H1 (cell line): Measurements from ENCODE around the gene MSANTD2. TPM values are rescaled to one million over a fixed set of nuclear protein-coding genes. Genes with fewer than 3 reads are reported as not detected.
A peak's percentile ranks its signal among the peaks of the same experiment; 100 is the strongest.

Source experiments
- CTCF ChIA-PET: fragments of 300-600 bp; sonication (Branson Sonifier 250); formaldehyde crosslinking; loops from one replicate; lab custom pipeline; 2021; ENCODE audit not compliant: partially characterized antibody; lab: Charles Lee
- POLR2A ChIA-PET: fragments of 300-600 bp; sonication (Branson Sonifier 250); formaldehyde crosslinking; loops from one replicate; lab custom pipeline; 2021; ENCODE audit warnings: inconsistent platforms; ENCODE audit not compliant: partially characterized antibody; lab: Charles Lee
- DNase-seq, 2 experiments: peaks; one replicate each; pipeline versions ENCODE4 v3.0.0 to v3.0.0-alpha.2; 2010 to 2022; ENCODE audit warnings: low spot score in 2 of 2, low read depth in 1 of 2, mixed read lengths in 1 of 2
- FAIRE-seq: peaks from 2 replicates; lab custom pipeline; 2011; peaks lifted over from hg19 to GRCh38; lab: Jason Lieb, UNC
- H2AFZ ChIP-seq: 2 replicates; pipeline ENCODE4 v1.8.1; 2012; ENCODE audit warnings: low read length, inconsistent platforms
- H2AK5ac ChIP-seq: 2 replicates; pipeline ENCODE4 v1.6.1; 2013; ENCODE audit warnings: low read depth, low read length
- H2BK120ac ChIP-seq: replicated peaks from 2 replicates; pipeline ENCODE3; 2013; ENCODE audit warnings: low read depth, low read length, inconsistent platforms
- H2BK12ac ChIP-seq: 2 replicates; pipeline ENCODE4 v1.6.1; 2013; ENCODE audit warnings: low read depth, low read length
- H2BK15ac ChIP-seq: 2 replicates; pipeline ENCODE4 v1.6.1; 2013; ENCODE audit warnings: low read length
- H2BK20ac ChIP-seq: 2 replicates; pipeline ENCODE4 v1.6.1; 2013; ENCODE audit warnings: low read length
- H2BK5ac ChIP-seq: 2 replicates; pipeline ENCODE4 v1.6.1; 2013; ENCODE audit warnings: low read depth, low read length
- H3K14ac ChIP-seq: 2 replicates; pipeline ENCODE4 v1.6.1; 2013; ENCODE audit warnings: inconsistent platforms; ENCODE audit not compliant: insufficient read length
- H3K18ac ChIP-seq: 2 replicates; pipeline ENCODE4 v1.6.1; 2013; ENCODE audit warnings: low read length; ENCODE audit errors: extremely low read depth
- H3K23ac ChIP-seq: 2 replicates; pipeline ENCODE4 v1.6.1; 2013; ENCODE audit warnings: inconsistent platforms; ENCODE audit not compliant: insufficient read length
- H3K23me2 ChIP-seq: 2 replicates; pipeline ENCODE4 v1.6.1; 2013; ENCODE audit warnings: low read depth, low read length
- H3K27ac ChIP-seq: 2 replicates; pipeline ENCODE4 v1.6.1; 2011; ENCODE audit warnings: low read depth, low read length, inconsistent platforms
- H3K27me3 ChIP-seq, 4 experiments: replicated peaks in 1 of 4; 1 replicate in 1 of 4; 2 replicates in 3 of 4; pipeline versions ENCODE4 v1.6.1 to v1.8.1; 2011 to 2013; ENCODE audit warnings: low read length in 3 of 4, mild to moderate bottlenecking in 3 of 4, inconsistent platforms in 2 of 4, mixed read lengths in 2 of 4, moderate library complexity in 1 of 4; ENCODE audit not compliant: control insufficient read depth in 3 of 4, insufficient read depth in 3 of 4; ENCODE audit errors: extremely low read depth in 1 of 4
- H3K36me3 ChIP-seq, 4 experiments: 2 replicates each; pipeline versions ENCODE4 v1.6.1 to v1.8.1; 2011 to 2013; ENCODE audit warnings: mild to moderate bottlenecking in 4 of 4, low read length in 3 of 4, moderate library complexity in 2 of 4, control low read depth in 1 of 4, inconsistent platforms in 1 of 4; ENCODE audit not compliant: insufficient read depth in 4 of 4, control insufficient read depth in 2 of 4
- H3K4ac ChIP-seq: replicated peaks from 2 replicates; pipeline ENCODE3; 2013; ENCODE audit warnings: low read length, low read depth, mixed read lengths, inconsistent platforms; ENCODE audit not compliant: insufficient read length
- H3K4me1 ChIP-seq, 4 experiments: replicated peaks in 1 of 4; 1 replicate in 1 of 4; 2 replicates in 3 of 4; pipeline versions ENCODE4 v1.6.1 to v1.8.1; 2011 to 2013; ENCODE audit warnings: low read length in 3 of 4, inconsistent platforms in 2 of 4, mixed read lengths in 1 of 4; ENCODE audit not compliant: insufficient read depth in 4 of 4, control insufficient read depth in 3 of 4
- H3K4me2 ChIP-seq, 2 experiments: 2 replicates each; pipeline versions ENCODE4 v1.6.1 to v1.8.1; 2011 to 2013; ENCODE audit warnings: low read depth in 2 of 2, low read length in 2 of 2, control low read depth in 1 of 2, inconsistent platforms in 1 of 2, mild to moderate bottlenecking in 1 of 2; ENCODE audit not compliant: insufficient read depth in 1 of 2
- H3K4me3 ChIP-seq, 4 experiments: fragments of 200-600, 300-600 bp in 1 of 4; sonication (generic), shearing (Covaris generic), sonication (Bioruptor Twin) in 1 of 4; 2 replicates each; pipeline versions ENCODE4 v1.5.1 to v1.8.1; 2011 to 2016; ENCODE audit warnings: low read length in 4 of 4, low read depth in 3 of 4, control low read depth in 2 of 4, inconsistent platforms in 2 of 4, mild to moderate bottlenecking in 2 of 4, mixed read lengths in 1 of 4, moderate library complexity in 1 of 4; ENCODE audit not compliant: insufficient read depth in 2 of 4; ENCODE audit errors: extremely low read depth in 1 of 4
- H3K56ac ChIP-seq: replicated peaks from 2 replicates; pipeline ENCODE3; 2013; ENCODE audit warnings: low read depth, mild to moderate bottlenecking, mixed read lengths, low read length, inconsistent platforms; ENCODE audit not compliant: insufficient read length
- H3K79me1 ChIP-seq: 2 replicates; pipeline ENCODE4 v1.6.1; 2013; ENCODE audit warnings: low read depth, low read length, control low read depth
- H3K79me2 ChIP-seq, 2 experiments: 2 replicates each; pipeline versions ENCODE4 v1.6.1 to v1.8.1; 2012 to 2013; ENCODE audit warnings: low read length in 2 of 2, mild to moderate bottlenecking in 2 of 2, inconsistent platforms in 1 of 2; ENCODE audit not compliant: insufficient read depth in 2 of 2, control insufficient read depth in 1 of 2
- H3K9ac ChIP-seq, 4 experiments: replicated peaks in 1 of 4; 1 replicate in 1 of 4; 2 replicates in 3 of 4; pipeline versions ENCODE4 v1.6.1 to v1.8.1; 2011 to 2013; ENCODE audit warnings: low read depth in 3 of 4, low read length in 3 of 4, control low read depth in 2 of 4, mild to moderate bottlenecking in 2 of 4, moderate library complexity in 2 of 4, inconsistent platforms in 1 of 4; ENCODE audit errors: extremely low read depth in 1 of 4
- H3K9me3 ChIP-seq, 2 experiments: 2 replicates each; pipeline versions ENCODE4 v1.6.1 to v1.8.1; 2012 to 2013; ENCODE audit warnings: mild to moderate bottlenecking in 2 of 2, moderate library complexity in 2 of 2, control low read depth in 1 of 2, inconsistent platforms in 1 of 2, low read depth in 1 of 2, low read length in 1 of 2, mixed read lengths in 1 of 2; ENCODE audit not compliant: insufficient read depth in 2 of 2
- H4K20me1 ChIP-seq, 2 experiments: replicated peaks in 1 of 2; 2 replicates each; pipeline versions ENCODE3 to v1.8.1; 2011 to 2013; ENCODE audit warnings: inconsistent platforms in 2 of 2, low read length in 2 of 2, mild to moderate bottlenecking in 1 of 2; ENCODE audit not compliant: insufficient read depth in 2 of 2, control insufficient read depth in 1 of 2
- H4K5ac ChIP-seq: 2 replicates; pipeline ENCODE4 v1.6.1; 2013; ENCODE audit warnings: low read length, low read depth, mixed read lengths, inconsistent platforms; ENCODE audit not compliant: insufficient read length
- H4K8ac ChIP-seq: 2 replicates; pipeline ENCODE4 v1.8.0; 2013; ENCODE audit warnings: mild to moderate bottlenecking, moderate library complexity, low read length, inconsistent platforms; ENCODE audit not compliant: insufficient read depth; ENCODE audit errors: extremely low read depth
- H4K91ac ChIP-seq: replicated peaks from 2 replicates; pipeline ENCODE3; 2013; ENCODE audit warnings: low read length, mixed read lengths, inconsistent platforms; ENCODE audit not compliant: insufficient read length
- CTBP2 ChIP-seq: IDR thresholded peaks from 2 replicates; pipeline ENCODE4 v1.7.0; 2011; ENCODE audit warnings: borderline replicate concordance, mild to moderate bottlenecking, moderate library complexity, mixed read lengths, low read length; ENCODE audit not compliant: insufficient read depth, insufficient read length
- EZH2 ChIP-seq: fragments of 200-600 bp; sonication (generic); IDR thresholded peaks from 2 replicates; pipeline ENCODE4 v1.7.1; 2012; ENCODE audit warnings: low read depth, mild to moderate bottlenecking, moderate library complexity, low read length, inconsistent platforms; ENCODE audit not compliant: severe bottlenecking
- KDM4A ChIP-seq: IDR thresholded peaks from one replicate; pipeline ENCODE4 v1.7.1; 2012; ENCODE audit warnings: low read depth, mild to moderate bottlenecking, moderate library complexity, low read length, inconsistent platforms; ENCODE audit not compliant: severe bottlenecking
- RAD21 ChIP-seq, 2 experiments: IDR thresholded peaks in 1 of 2; conservative IDR thresholded peaks in 1 of 2; 2 replicates each; pipeline ENCODE4 v1.6.1; 2011; ENCODE audit warnings: low read depth in 2 of 2, low read length in 2 of 2, improper control_type of control experiment in 1 of 2, inconsistent platforms in 1 of 2, mild to moderate bottlenecking in 1 of 2, moderate library complexity in 1 of 2
- RFX5 ChIP-seq: IDR thresholded peaks from 2 replicates; pipeline ENCODE4 v1.6.1; 2011; ENCODE audit warnings: low read depth, low read length, improper control_type of control experiment, borderline replicate concordance
- SUZ12 ChIP-seq: fragments of 200-600 bp; sonication (generic); IDR thresholded peaks from 2 replicates; pipeline ENCODE4 v1.6.1; 2012; ENCODE audit warnings: mild to moderate bottlenecking, inconsistent platforms, low read length, moderate library complexity, mixed read lengths
- WGBS, 2 experiments: shearing (Covaris generic) in 1 of 2; methylation state at CpG; one replicate each; pipeline versions ENCODE4 v1.1.6 to v1.1.7; 2013 to 2015; ENCODE audit warnings: low lambda C conversion rate in 2 of 2, mixed read lengths in 2 of 2, inconsistent platforms in 1 of 2, low coverage in 1 of 2, missing lambda C conversion rate in 1 of 2; ENCODE audit not compliant: insufficient replicate concordance in 2 of 2, insufficient coverage in 1 of 2, insufficient read length in 1 of 2; ENCODE audit errors: extremely low coverage in 1 of 2, missing lambda C conversion rate in 1 of 2; 5-methylcytosine and 5-hydroxymethylcytosine counted together
- polyA plus RNA-seq, 7 experiments: library from polyadenylated mRNA; depleted of rRNA in 3 of 7; stranded (reverse) in 5 of 7; unstranded in 2 of 7; fragments of >200 nt in 5 of 7; fragments of 200-250 nt in 2 of 7; gene quantifications; 1 replicate in 5 of 7; 2 replicates in 1 of 7; 4 replicates in 1 of 7; pipeline versions ENCODE4 v1.2.1 to v1.2.3, GENCODE V29; 2011 to 2013; ENCODE audit warnings: missing spikeins in 2 of 7, mixed read lengths in 2 of 7
- total RNA-seq: library from RNA; stranded (reverse); fragmentation: NEBNext Ultra II Directional; extraction: Animal tissue kit (Norgen Biotek cat#: 25700); gene quantifications from 2 replicates; pipeline ENCODE4 v1.2.1, GENCODE V29; 2021
- TF ChIP-seq, protein P1 (sequence below), 3 experiments: IDR thresholded peaks; 1 replicate in 2 of 3; 2 replicates in 1 of 3; pipeline versions ENCODE4 v1.5.1 to v1.6.1; 2011; ENCODE audit warnings: low read length in 3 of 3, mild to moderate bottlenecking in 3 of 3, inconsistent platforms in 2 of 3, low read depth in 1 of 3, moderate library complexity in 1 of 3; ENCODE audit not compliant: insufficient read depth in 1 of 3; ENCODE audit errors: control extremely low read depth in 1 of 3

The MSANTD2 gene
- total and polyA plus RNA-seq, 2 of the 8 experiments (the other 6 are each of a cell fraction or from before 2014, with no cell fraction given), result 8.2 to 15.9 TPM

DNA sequence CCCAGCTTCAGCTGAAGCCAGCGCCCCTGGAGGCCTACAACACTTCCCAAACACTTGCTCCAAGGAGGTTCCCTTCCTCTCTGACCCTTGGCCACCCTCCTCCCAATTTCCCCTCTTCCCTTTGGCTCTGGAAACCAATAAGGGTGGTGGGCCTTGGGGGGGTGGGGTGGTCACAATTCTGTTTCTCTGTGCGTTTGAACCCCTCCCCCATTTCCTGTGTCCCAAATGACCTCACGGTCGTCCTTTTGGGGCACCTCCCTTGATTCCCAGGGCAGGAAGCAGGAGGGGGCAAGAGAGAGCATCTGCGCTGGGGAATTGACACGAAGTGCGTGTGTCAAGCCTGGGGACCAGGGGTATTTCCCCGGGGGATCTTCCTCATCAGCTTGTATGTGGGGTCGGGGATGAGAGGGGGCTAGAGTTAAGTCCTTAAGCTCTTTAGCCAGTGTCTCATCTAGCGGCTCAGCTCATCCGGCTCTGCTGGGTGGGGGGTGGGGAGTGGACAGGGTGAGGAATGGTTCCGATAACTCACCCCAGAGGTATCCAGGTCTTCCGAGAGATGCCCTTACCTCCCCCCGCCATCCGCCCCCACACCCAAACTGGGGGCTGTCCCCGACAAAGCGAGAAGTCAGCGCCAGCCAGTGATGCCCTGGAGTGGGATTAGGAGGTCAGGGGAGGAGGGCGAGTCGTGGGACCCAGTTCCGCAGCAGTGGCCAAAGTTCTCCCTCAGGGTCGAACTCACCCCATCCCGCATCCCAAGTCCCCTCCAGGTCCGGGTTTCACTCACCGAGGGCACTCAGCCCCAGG, 38.7 kb downstream of the MSANTD2 start:
- Histone ChIP-seq H3K36me3 (peaks cover under 1 to 3% (median 2%) of the 10 kb centered on the region in 4 experiments; a peak in 3 of 8 replicates), H3K27me3 (peaks cover 52 to 69% (median 64%) of the 10 kb centered on the region in 4 experiments), H3K79me1 (no peaks in the 10 kb centered on the region), H2BK5ac (no peak overlapping the region), H4K5ac (no peak overlapping the region), H2BK12ac (0 out of 2 replicates have a peak overlapping the region, but pooled peaks have one; percentile 9), H3K56ac (no peak overlapping the region), H3K23me2 (peaks cover 17% of the 10 kb centered on the region; the same call in 1 of the 2 replicates), H3K4me2 (peak overlapping the region; percentile 80 to 99), H4K8ac (no peak overlapping the region), H3K4me3 (peak overlapping the region; percentile 30 to 67 (median 52)), H3K27ac (no peak overlapping the region), H3K18ac (no peak overlapping the region), H3K9me3 (no peaks in the 10 kb centered on the region), H3K14ac (no peak overlapping the region), H2BK20ac (no peak overlapping the region), H3K23ac (no peak overlapping the region), H3K79me2 (no peaks in the 10 kb centered on the region), H3K9ac (no peak overlapping the region), H4K20me1 (peaks cover 20 to 31% of the 10 kb centered on the region in 2 experiments), H3K4ac (no peak overlapping the region), H2BK15ac (no peak overlapping the region), H2AFZ (no peak overlapping the region), H3K4me1 (peaks cover 5 to 37% (median 24%) of the 10 kb centered on the region in 4 experiments), H2BK120ac (no peak overlapping the region), H4K91ac (no peak overlapping the region), H2AK5ac (no peak overlapping the region)
- ChIA-PET CTCF (interaction anchor here (0.6 to 28.0 kb wide), 28 partner anchors 9 to 795 kb away, joined by 3 to 382 read pairs (median 6); partner anchors contain the start of genes MSANTD2, NRGN, ROBO3 and SIAE), POLR2A (interaction anchor here (0.6 to 4.2 kb wide), 11 partner anchors 9 to 90 kb away, joined by 3 to 26 read pairs (median 6); partner anchors contain the start of genes MSANTD2 and VSIG2)
- 6% methylated on average over 21 of the region's 25 CpGs; no CpG with 5 or more reads in 1 of the 2 experiments for WGBS, 2 experiments
- peak in 1 of 2 experiments; percentile 2; a peak in 1 of 4 replicates for TF ChIP-seq RAD21 (IDR thresholded peaks at IDR 0.05 in 1 of 2, conservative IDR thresholded peaks at IDR 0.05 in 1 of 2; ENCODE audit: low read depth in 2 of 2, low read length in 2 of 2)
- TF ChIP-seq KDM4A, result peak; percentile 2
- no peak; the same call in 1 of the 2 replicates for TF ChIP-seq SUZ12
- TF ChIP-seq CTBP2, result peak; percentile 82
- TF ChIP-seq, protein P1, sequence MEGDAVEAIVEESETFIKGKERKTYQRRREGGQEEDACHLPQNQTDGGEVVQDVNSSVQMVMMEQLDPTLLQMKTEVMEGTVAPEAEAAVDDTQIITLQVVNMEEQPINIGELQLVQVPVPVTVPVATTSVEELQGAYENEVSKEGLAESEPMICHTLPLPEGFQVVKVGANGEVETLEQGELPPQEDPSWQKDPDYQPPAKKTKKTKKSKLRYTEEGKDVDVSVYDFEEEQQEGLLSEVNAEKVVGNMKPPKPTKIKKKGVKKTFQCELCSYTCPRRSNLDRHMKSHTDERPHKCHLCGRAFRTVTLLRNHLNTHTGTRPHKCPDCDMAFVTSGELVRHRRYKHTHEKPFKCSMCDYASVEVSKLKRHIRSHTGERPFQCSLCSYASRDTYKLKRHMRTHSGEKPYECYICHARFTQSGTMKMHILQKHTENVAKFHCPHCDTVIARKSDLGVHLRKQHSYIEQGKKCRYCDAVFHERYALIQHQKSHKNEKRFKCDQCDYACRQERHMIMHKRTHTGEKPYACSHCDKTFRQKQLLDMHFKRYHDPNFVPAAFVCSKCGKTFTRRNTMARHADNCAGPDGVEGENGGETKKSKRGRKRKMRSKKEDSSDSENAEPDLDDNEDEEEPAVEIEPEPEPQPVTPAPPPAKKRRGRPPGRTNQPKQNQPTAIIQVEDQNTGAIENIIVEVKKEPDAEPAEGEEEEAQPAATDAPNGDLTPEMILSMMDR (IDR thresholded peaks at IDR 0.05; ENCODE audit: control extremely low read depth in 1 of 3, insufficient read depth in 1 of 3, low read depth in 1 of 3, low read length in 3 of 3), result peak in 1 of 3 experiments; percentile 17; a peak in 1 of 4 replicates
- TF ChIP-seq RFX5, result no peak
- peak; percentile 16 for TF ChIP-seq EZH2
- FAIRE-seq (no peak), DNase-seq (peak in 1 of 2 experiments; percentile 57)
